ENCODE measurements around the gene ZACN. TPM values are rescaled to one million over a fixed set of nuclear protein-coding genes. Genes with fewer than 3 reads are reported as not detected.

Gene ZACN
- total RNA-seq, 2 donors from 2014 or later: not detected

GRCh38 chr17:76065775-76066174, 13.2 kb upstream of the ZACN start:
- TF ChIP-seq CTCF (IDR thresholded peaks at IDR 0.05): no peak
- H3K27ac ChIP-seq: no peak overlapping the region
- no peak overlapping the region for H3K4me3 ChIP-seq
- no peaks in the 10 kb centered on the region for H3K27me3 ChIP-seq
- no peaks in the 10 kb centered on the region for H3K9me3 ChIP-seq
- H3K36me3 ChIP-seq: peaks cover 76% of the 10 kb centered on the region
- H3K4me1 ChIP-seq: peaks cover 0 to 6% of the 10 kb centered on the region in 2 donors
- no peak for DNase-seq (ENCODE audit: low spot score)

GRCh38 chr17:76071531-76072147, 7.3 kb upstream of the ZACN start:
- Histone ChIP-seq H3K4me3 (peak overlapping the region; percentile 78 to 85), H3K27me3 (peaks cover 25 to 28% of the 10 kb centered on the region in 2 donors), H3K9me3 (no peaks in the 10 kb centered on the region), H3K4me1 (peaks cover 0 to 48% of the 10 kb centered on the region in 2 donors), H3K27ac (peak overlapping the region; percentile 62 to 81), H3K36me3 (peaks cover 21% of the 10 kb centered on the region)
- DNase-seq (ENCODE audit: low spot score): no peak
- TF ChIP-seq CTCF (IDR thresholded peaks at IDR 0.05): no peak

GRCh38 chr17:76072148-76072858, 6.7 kb upstream of the ZACN start, which contains the start of gene SRP68:
TSS of gene SRP68 (minus strand) at chr17:76072517. CDS start at chr17:76072491, 26 bp downstream.
- Histone ChIP-seq H3K36me3 (peaks cover 14% of the 10 kb centered on the region), H3K27ac (peak within 1 kb of the TSS; percentile 62 to 81), H3K4me3 (peak within 1 kb of the TSS; percentile 78 to 85), H3K9me3 (no peaks in the 10 kb centered on the region), H3K4me1 (peaks cover 0 to 54% of the 10 kb centered on the region in 2 donors), H3K27me3 (peaks cover 31 to 35% of the 10 kb centered on the region in 2 donors)
- peak; percentile 88 for DNase-seq (ENCODE audit: low spot score)
- TF ChIP-seq CTCF (IDR thresholded peaks at IDR 0.05): no peak

- H3K27ac ChIP-seq: no peak within 1 kb of the TSS
- peaks cover under 1% of the 10 kb centered on the region for H3K36me3 ChIP-seq
- no peak for TF ChIP-seq CTCF (IDR thresholded peaks at IDR 0.05)
- H3K9me3 ChIP-seq: no peaks in the 10 kb centered on the region
- peak within 1 kb of the TSS in 1 of 2 donors; percentile 19 for H3K4me3 ChIP-seq
- H3K4me1 ChIP-seq: peaks cover 0 to 59% of the 10 kb centered on the region in 2 donors
- no peak for DNase-seq (ENCODE audit: low spot score)
- peaks cover 31 to 46% of the 10 kb centered on the region in 2 donors for H3K27me3 ChIP-seq
These were observed 4.3 kb upstream of the ZACN start, which contains the start of gene GALR2 for GRCh38 chr17:76074390-76075363. TSS of gene GALR2 (plus strand) at chr17:76074781. CDS start at chr17:76074884, 103 bp downstream.

- Histone ChIP-seq H3K27ac (no peak overlapping the region), H3K9me3 (no peaks in the 10 kb centered on the region), H3K4me1 (peaks cover 0 to 65% of the 10 kb centered on the region in 2 donors), H3K36me3 (no peaks in the 10 kb centered on the region), H3K27me3 (peaks cover 31 to 46% of the 10 kb centered on the region in 2 donors), H3K4me3 (peak overlapping the region in 1 of 2 donors; percentile 8)
- DNase-seq (ENCODE audit: low spot score): no peak
- TF ChIP-seq CTCF (IDR thresholded peaks at IDR 0.05): no peak
These were observed 3.4 kb upstream of the ZACN start for GRCh38 chr17:76075364-76076145.
